ENCODE results near the gene GPC4. TPM values are rescaled to one million over a fixed set of nuclear protein-coding genes. Genes with fewer than 3 reads are reported as not detected.
A peak's percentile ranks its signal among the peaks of the same experiment; 100 is the strongest.

GPC4 gene
- 7.6 and 7.9 TPM in 2 replicates for total RNA-seq (2014; rRNA removed; shearing (Covaris generic))

GRCh38 chrX:133415276-133416105 lies at the start of gene GPC4:
Gene GPC4, minus strand, starts transcription at chrX:133415489. Its CDS starts 524 bp downstream, at chrX:133414965.
- Histone ChIP-seq H3K9me3 (replicated peaks) (no peaks in the 10 kb centered on the region), H3K4me3 (peak within 1 kb of the TSS; percentile 83), H3K4me1 (peaks cover 9% of the 10 kb centered on the region), H3K27me3 (no peaks in the 10 kb centered on the region), H3K36me3 (no peaks in the 10 kb centered on the region), H3K27ac (peak within 1 kb of the TSS; percentile 60; the same call in 1 of the 2 replicates)
- DNase-seq: peak; percentile 75 to 76

GRCh38 chrX:133461231-133461630 lies 45.9 kb upstream of the GPC4 start:
- H3K9me3 ChIP-seq (replicated peaks): no peaks in the 10 kb centered on the region
- DNase-seq: no peak
- no peaks in the 10 kb centered on the region for H3K27me3 ChIP-seq
- H3K36me3 ChIP-seq: no peaks in the 10 kb centered on the region
- no peak overlapping the region for H3K4me3 ChIP-seq
- no peaks in the 10 kb centered on the region for H3K4me1 ChIP-seq
- H3K27ac ChIP-seq: no peak overlapping the region

- no peak overlapping the region for H3K27ac ChIP-seq
- H3K27me3 ChIP-seq: no peaks in the 10 kb centered on the region
- no peak for DNase-seq
- H3K36me3 ChIP-seq: no peaks in the 10 kb centered on the region
- no peaks in the 10 kb centered on the region for H3K9me3 ChIP-seq (replicated peaks)
- no peaks in the 10 kb centered on the region for H3K4me1 ChIP-seq
- no peak overlapping the region for H3K4me3 ChIP-seq
Observed at GRCh38 chrX:133454924-133455323, 39.6 kb upstream of the GPC4 start.

- H3K4me3 ChIP-seq: no peak overlapping the region
- no peaks in the 10 kb centered on the region for H3K4me1 ChIP-seq
- H3K27ac ChIP-seq: no peak overlapping the region
- H3K27me3 ChIP-seq: no peaks in the 10 kb centered on the region
- no peak for DNase-seq
- H3K36me3 ChIP-seq: no peaks in the 10 kb centered on the region
- no peaks in the 10 kb centered on the region for H3K9me3 ChIP-seq (replicated peaks)
Observed at GRCh38 chrX:133454491-133454914, 39.2 kb upstream of the GPC4 start.

GRCh38 chrX:133448512-133449076 lies 33.3 kb upstream of the GPC4 start:
- Histone ChIP-seq H3K27me3 (no peaks in the 10 kb centered on the region), H3K4me3 (no peak overlapping the region), H3K4me1 (0 out of 2 replicates have a peak, but pooled peaks cover 3% of the 10 kb centered on the region), H3K27ac (no peak overlapping the region), H3K36me3 (no peaks in the 10 kb centered on the region), H3K9me3 (replicated peaks) (no peaks in the 10 kb centered on the region)
- DNase-seq: peak; percentile 58 to 62

- H3K27ac ChIP-seq: peak overlapping the region; percentile 13; the same call in 1 of the 2 replicates
- H3K36me3 ChIP-seq: no peaks in the 10 kb centered on the region
- no peaks in the 10 kb centered on the region for H3K27me3 ChIP-seq
- no peaks in the 10 kb centered on the region for H3K9me3 ChIP-seq (replicated peaks)
- DNase-seq: peak; percentile 28 to 53
- H3K4me1 ChIP-seq: 0 out of 2 replicates have a peak, but pooled peaks cover 3% of the 10 kb centered on the region
- peak overlapping the region; percentile 57 for H3K4me3 ChIP-seq
Observed at GRCh38 chrX:133444952-133445831, 29.9 kb upstream of the GPC4 start.

- no peaks in the 10 kb centered on the region for H3K27me3 ChIP-seq
- DNase-seq: peak in 1 of 2 experiments; percentile 8
- H3K4me3 ChIP-seq: no peak overlapping the region
- no peak overlapping the region for H3K27ac ChIP-seq
- 0 out of 2 replicates have a peak, but pooled peaks cover 3% of the 10 kb centered on the region for H3K4me1 ChIP-seq
- H3K36me3 ChIP-seq: no peaks in the 10 kb centered on the region
- H3K9me3 ChIP-seq (replicated peaks): no peaks in the 10 kb centered on the region
Observed at GRCh38 chrX:133444196-133444595, 28.9 kb upstream of the GPC4 start.

- no peak for DNase-seq
- Histone ChIP-seq H3K27ac (no peak overlapping the region), H3K36me3 (no peaks in the 10 kb centered on the region), H3K4me1 (no peaks in the 10 kb centered on the region), H3K4me3 (no peak overlapping the region), H3K27me3 (no peaks in the 10 kb centered on the region), H3K9me3 (replicated peaks) (no peaks in the 10 kb centered on the region)
Observed at GRCh38 chrX:133440797-133441163, 25.5 kb upstream of the GPC4 start.

GRCh38 chrX:133440081-133440796 lies 24.9 kb upstream of the GPC4 start:
- DNase-seq: peak in 1 of 2 experiments; percentile 13
- no peaks in the 10 kb centered on the region for H3K9me3 ChIP-seq (replicated peaks)
- H3K36me3 ChIP-seq: no peaks in the 10 kb centered on the region
- H3K4me3 ChIP-seq: no peak overlapping the region
- no peaks in the 10 kb centered on the region for H3K4me1 ChIP-seq
- H3K27ac ChIP-seq: no peak overlapping the region
- H3K27me3 ChIP-seq: no peaks in the 10 kb centered on the region

GRCh38 chrX:133437766-133438165 lies 22.5 kb upstream of the GPC4 start:
- H3K27ac ChIP-seq: no peak overlapping the region
- no peaks in the 10 kb centered on the region for H3K27me3 ChIP-seq
- H3K4me3 ChIP-seq: no peak overlapping the region
- no peaks in the 10 kb centered on the region for H3K36me3 ChIP-seq
- H3K4me1 ChIP-seq: no peaks in the 10 kb centered on the region
- no peaks in the 10 kb centered on the region for H3K9me3 ChIP-seq (replicated peaks)
- no peak for DNase-seq

GRCh38 chrX:133437356-133437755 lies 22.1 kb upstream of the GPC4 start:
- no peak for DNase-seq
- Histone ChIP-seq H3K27me3 (no peaks in the 10 kb centered on the region), H3K36me3 (no peaks in the 10 kb centered on the region), H3K27ac (no peak overlapping the region), H3K4me1 (no peaks in the 10 kb centered on the region), H3K9me3 (replicated peaks) (no peaks in the 10 kb centered on the region), H3K4me3 (no peak overlapping the region)

GRCh38 chrX:133435544-133436124 lies 20.3 kb upstream of the GPC4 start:
- Histone ChIP-seq H3K4me3 (no peak overlapping the region), H3K4me1 (no peaks in the 10 kb centered on the region), H3K27ac (no peak overlapping the region), H3K9me3 (replicated peaks) (no peaks in the 10 kb centered on the region), H3K36me3 (no peaks in the 10 kb centered on the region), H3K27me3 (no peaks in the 10 kb centered on the region)
- no peak for DNase-seq

GRCh38 chrX:133434197-133434820 lies 19.0 kb upstream of the GPC4 start:
- no peaks in the 10 kb centered on the region for H3K4me1 ChIP-seq
- H3K27ac ChIP-seq: no peak overlapping the region
- H3K27me3 ChIP-seq: no peaks in the 10 kb centered on the region
- DNase-seq: peak in 1 of 2 experiments; percentile 36
- H3K36me3 ChIP-seq: no peaks in the 10 kb centered on the region
- H3K4me3 ChIP-seq: no peak overlapping the region
- H3K9me3 ChIP-seq (replicated peaks): no peaks in the 10 kb centered on the region
